ENCODE results near the gene OR2H1.

OR2H1 gene

DNA sequence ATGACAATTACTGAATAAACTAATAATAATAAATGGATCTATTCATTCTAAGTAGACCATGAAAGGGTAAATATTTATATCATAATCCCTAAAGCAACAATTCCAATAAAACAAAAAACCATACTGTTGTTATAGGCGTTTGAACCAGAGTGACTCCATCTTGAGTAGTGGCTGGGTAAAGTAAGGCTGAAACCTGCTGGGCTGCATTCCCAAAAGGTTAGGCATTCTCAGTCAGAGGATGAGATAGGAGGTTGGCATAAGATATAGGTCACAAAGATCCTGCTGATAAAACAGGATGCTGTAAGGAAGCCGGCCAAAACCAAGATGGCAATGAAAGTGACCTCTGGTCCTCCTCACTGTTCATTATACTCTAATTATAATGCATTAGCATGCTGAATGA, 8.3 kb downstream of the OR2H1 start:
- TF ChIP-seq, protein P1, sequence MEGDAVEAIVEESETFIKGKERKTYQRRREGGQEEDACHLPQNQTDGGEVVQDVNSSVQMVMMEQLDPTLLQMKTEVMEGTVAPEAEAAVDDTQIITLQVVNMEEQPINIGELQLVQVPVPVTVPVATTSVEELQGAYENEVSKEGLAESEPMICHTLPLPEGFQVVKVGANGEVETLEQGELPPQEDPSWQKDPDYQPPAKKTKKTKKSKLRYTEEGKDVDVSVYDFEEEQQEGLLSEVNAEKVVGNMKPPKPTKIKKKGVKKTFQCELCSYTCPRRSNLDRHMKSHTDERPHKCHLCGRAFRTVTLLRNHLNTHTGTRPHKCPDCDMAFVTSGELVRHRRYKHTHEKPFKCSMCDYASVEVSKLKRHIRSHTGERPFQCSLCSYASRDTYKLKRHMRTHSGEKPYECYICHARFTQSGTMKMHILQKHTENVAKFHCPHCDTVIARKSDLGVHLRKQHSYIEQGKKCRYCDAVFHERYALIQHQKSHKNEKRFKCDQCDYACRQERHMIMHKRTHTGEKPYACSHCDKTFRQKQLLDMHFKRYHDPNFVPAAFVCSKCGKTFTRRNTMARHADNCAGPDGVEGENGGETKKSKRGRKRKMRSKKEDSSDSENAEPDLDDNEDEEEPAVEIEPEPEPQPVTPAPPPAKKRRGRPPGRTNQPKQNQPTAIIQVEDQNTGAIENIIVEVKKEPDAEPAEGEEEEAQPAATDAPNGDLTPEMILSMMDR (IDR thresholded peaks at IDR 0.05; ENCODE audit: extremely low read depth, missing control alignments): no peak
- no peak for DNase-seq (ENCODE audit: low spot score)

DNA sequence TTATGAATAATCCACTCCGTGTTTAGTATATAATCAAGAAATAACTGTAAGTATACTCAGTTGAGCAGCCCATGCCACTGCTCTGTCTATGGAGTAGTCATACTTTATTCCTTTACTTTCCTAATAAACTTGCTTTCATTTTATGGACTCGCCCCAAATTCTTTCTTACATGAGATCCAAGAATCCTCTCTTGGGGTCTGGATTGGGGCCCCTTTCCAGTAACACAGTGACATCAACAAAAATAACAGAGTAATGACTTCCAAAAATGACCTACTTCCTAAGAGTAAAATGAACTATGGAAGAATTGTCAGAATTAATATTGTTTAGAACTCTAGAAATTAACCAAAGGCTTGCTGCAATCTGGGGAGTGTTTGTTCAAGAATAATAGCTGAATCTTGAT, 8.8 kb downstream of the OR2H1 start:
- TF ChIP-seq, protein P1 (IDR thresholded peaks at IDR 0.05; ENCODE audit: extremely low read depth, missing control alignments): no peak

DNA sequence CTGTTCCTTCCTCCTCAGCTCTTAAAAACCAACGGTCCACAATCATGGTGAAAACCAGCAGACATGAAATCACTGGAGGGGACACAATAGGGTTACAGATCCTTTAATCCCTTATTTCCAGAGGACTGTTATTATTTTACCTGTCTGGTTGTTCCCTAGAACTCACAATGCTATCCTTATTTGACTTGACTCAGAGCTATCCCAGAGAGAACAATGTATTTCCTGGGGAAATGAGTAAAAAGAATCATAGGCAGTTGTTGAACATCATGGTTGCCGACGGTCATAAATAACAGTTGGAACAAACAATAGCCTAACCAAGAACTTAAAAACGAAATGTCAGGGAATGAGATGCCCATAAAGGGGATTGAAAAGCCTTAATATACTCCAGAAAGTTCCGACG, 9.3 kb downstream of the OR2H1 start:
- no peak for DNase-seq (ENCODE audit: low spot score)
- TF ChIP-seq, protein P1 (IDR thresholded peaks at IDR 0.05; ENCODE audit: extremely low read depth, missing control alignments): no peak

More for the DNA sequence above, 8.8 kb downstream of the OR2H1 start:
- no peak for DNase-seq (ENCODE audit: low spot score)

DNA sequence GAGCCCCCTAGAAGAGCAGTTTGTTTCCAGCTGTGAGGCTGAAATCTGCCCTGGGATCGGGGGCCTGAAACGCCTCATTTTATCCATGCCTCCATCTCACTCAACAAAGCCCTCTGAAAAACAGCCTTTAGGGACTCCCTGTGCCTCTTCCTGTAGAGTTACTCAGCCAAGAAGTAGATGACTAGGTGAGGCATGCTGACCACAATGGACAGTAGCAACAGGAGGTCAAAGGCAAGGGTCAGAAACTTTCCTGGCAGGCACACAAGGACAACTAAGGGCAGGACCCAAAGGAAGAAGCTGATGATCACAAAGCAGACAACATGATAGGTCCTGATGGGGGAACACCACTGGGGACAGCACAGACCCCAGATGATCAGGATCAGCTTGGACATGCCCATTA, 18.0 kb downstream of the OR2H1 start:
- TF ChIP-seq, protein P1 (IDR thresholded peaks at IDR 0.05; ENCODE audit: extremely low read depth, missing control alignments): no peak
- no peak for DNase-seq (ENCODE audit: low spot score)

DNA sequence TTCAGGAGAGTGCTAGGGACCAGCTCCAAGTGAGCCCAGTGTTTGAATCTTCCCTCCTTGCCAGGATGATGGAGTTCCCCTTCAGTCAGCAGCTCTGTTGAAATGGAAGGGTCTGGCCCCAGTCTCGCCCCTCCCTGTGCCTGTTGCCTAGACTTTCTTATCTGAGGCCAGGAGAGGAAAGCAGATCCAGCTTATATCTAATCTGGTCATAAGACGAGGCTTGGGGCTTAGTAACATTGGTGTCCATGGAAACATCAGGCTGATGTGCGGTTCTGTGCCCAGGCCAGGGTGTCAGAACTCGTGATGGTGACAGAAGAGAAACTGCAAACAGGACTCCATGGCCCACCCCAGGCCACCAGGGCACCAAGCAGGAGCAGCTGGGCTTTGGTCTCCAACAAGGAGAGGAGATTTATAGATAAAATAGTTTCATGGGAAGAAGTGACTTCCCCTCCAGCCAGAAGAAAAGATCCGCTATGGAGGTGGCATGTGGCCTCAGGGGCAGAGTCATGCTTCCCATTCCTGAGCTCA, 21.0 kb downstream of the OR2H1 start:
- DNase-seq (ENCODE audit: low spot score): no peak
- TF ChIP-seq, protein P1 (IDR thresholded peaks at IDR 0.05; ENCODE audit: extremely low read depth, missing control alignments): no peak

DNA sequence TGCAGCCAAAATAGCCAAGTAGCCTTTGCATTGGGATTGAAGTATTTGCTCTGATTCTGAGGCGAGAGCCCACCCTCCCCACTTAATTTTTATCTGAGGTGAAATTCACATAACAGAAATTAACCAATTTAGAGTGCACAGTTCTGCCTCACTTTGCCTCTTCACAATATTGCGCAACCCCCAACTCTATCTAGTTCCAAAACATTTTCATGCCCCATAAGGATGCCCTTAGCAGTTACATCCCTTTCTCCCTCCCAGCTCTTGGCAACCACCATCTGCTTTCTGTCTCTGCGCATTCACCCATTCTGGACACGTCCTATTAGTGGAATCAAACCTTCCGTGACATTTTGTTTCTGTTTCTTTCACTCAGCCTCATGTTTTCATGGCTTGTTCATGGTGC, 21.8 kb downstream of the OR2H1 start:
- TF ChIP-seq, protein P1 (IDR thresholded peaks at IDR 0.05; ENCODE audit: extremely low read depth, missing control alignments): no peak
- no peak for DNase-seq (ENCODE audit: low spot score)

DNA sequence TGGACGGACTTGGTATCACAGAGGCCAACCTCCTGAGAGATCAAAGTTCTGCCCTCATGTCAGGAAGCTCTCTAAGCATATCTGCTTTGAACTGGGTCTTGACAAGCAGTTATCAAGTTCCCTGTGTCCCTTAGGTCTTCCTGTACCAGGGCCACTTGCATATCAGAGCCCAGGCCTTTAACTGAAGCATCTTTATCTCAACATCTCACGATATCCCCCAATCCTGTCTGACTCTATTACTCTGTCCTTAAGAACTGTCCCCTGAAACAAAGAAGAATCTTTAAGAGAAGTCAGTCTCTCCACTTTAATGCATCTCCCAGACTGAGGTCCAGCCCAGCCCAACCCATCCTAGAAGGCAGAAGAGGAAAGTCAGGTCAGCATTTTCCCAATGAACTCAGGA, 22.6 kb downstream of the OR2H1 start:
- no peak for DNase-seq (ENCODE audit: low spot score)
- TF ChIP-seq, protein P1 (IDR thresholded peaks at IDR 0.05; ENCODE audit: extremely low read depth, missing control alignments): no peak

Data from GM20000 (cell line).